K562 (cell line): Measurements from ENCODE around the gene PSORS1C2. TPM values are rescaled to one million over a fixed set of nuclear protein-coding genes. Genes with fewer than 3 reads are reported as not detected.

Source experiments
- ATAC-seq: fragments of 200-7000 bp; cut with Tn5 transposase; 3 replicates; pipeline ENCODE4 v1.9.1; 2020; ENCODE audit warnings: moderate library complexity
- BruUV-seq: library from RNA; stranded (reverse); fragments of 400-500 nt; replicated peaks from 2 replicates; lab custom pipeline; 2021; lab: Mats Ljungman, UMichigan
- CTCF ChIA-PET: fragments of 300-600 bp; formaldehyde crosslinking; extraction: SDS; loops from one replicate; lab custom pipeline; 2021; ENCODE audit warnings: low intra/inter-chr PET ratio; lab: Yijun Ruan, JAX
- POLR2A ChIA-PET: fragments of 300-600, 350-650 bp; sonication (Branson Sonifier 250); formaldehyde crosslinking; extraction: SDS; loops from one replicate; lab custom pipeline; 2021; ENCODE audit warnings: antibody characterized with exemption, inconsistent platforms; lab: Yijun Ruan, JAX
- DNase-seq, 4 experiments: peaks; one replicate each; pipeline versions ENCODE4 v3.0.0 to v3.0.0-alpha.2; 2011 to 2018; ENCODE audit warnings: low spot score in 3 of 4, mixed read lengths in 3 of 4; ENCODE audit errors: extremely low read depth in 1 of 4
- FAIRE-seq: peaks from 2 replicates; lab custom pipeline; 2011; peaks lifted over from hg19 to GRCh38; lab: Jason Lieb, UNC
- H2AFZ ChIP-seq: 2 replicates; pipeline ENCODE4 v1.6.0; 2011; ENCODE audit warnings: low read depth, low read length, control low read depth, inconsistent platforms
- H3K27ac ChIP-seq: fragments of 200-600 bp; 3 replicates; pipeline ENCODE4 v1.8.0; 2011; ENCODE audit warnings: low read depth, mild to moderate bottlenecking, control low read depth, inconsistent platforms, low read length, moderate library complexity, mixed read lengths; ENCODE audit errors: extremely low read depth
- H3K27me3 ChIP-seq, 2 experiments: fragments of 300-600 bp in 1 of 2; 2 replicates in 1 of 2; 3 replicates in 1 of 2; pipeline versions ENCODE4 v1.6.0 to v1.8.0; 2011; ENCODE audit warnings: inconsistent platforms in 2 of 2, low read length in 2 of 2, mild to moderate bottlenecking in 1 of 2, mixed read lengths in 1 of 2, moderate library complexity in 1 of 2; ENCODE audit not compliant: control insufficient read depth in 2 of 2, insufficient read depth in 2 of 2
- H3K36me3 ChIP-seq: fragments of 300-600 bp; 3 replicates; pipeline ENCODE4 v1.8.0; 2011; ENCODE audit warnings: mild to moderate bottlenecking, low read length, inconsistent platforms; ENCODE audit not compliant: control insufficient read depth, insufficient read depth
- H3K4me1 ChIP-seq, 2 experiments: fragments of 200-600 bp in 1 of 2; replicated peaks in 1 of 2; 2 replicates in 1 of 2; 3 replicates in 1 of 2; pipeline versions ENCODE4 v1.5.1 to v1.8.0; 2011; ENCODE audit warnings: inconsistent platforms in 2 of 2, low read length in 2 of 2, mild to moderate bottlenecking in 1 of 2, mixed read lengths in 1 of 2, moderate library complexity in 1 of 2; ENCODE audit not compliant: control insufficient read depth in 2 of 2, insufficient read depth in 2 of 2
- H3K4me2 ChIP-seq: 2 replicates; pipeline ENCODE4 v1.6.1; 2011; ENCODE audit warnings: low read length, control low read depth, inconsistent platforms, mixed read lengths; ENCODE audit not compliant: insufficient read depth
- H3K4me3 ChIP-seq: fragments of 200-600 bp; sonication (generic), shearing (Covaris generic); 2 replicates; pipeline ENCODE4 v1.5.1; 2016; ENCODE audit warnings: control low read depth, inconsistent platforms
- H3K79me2 ChIP-seq: fragments of 200-600 bp; 3 replicates; pipeline ENCODE4 v1.8.0; 2011; ENCODE audit warnings: low read length, inconsistent platforms; ENCODE audit not compliant: control insufficient read depth, insufficient read depth
- H3K9ac ChIP-seq, 2 experiments: 2 replicates each; pipeline versions ENCODE4 v1.6.0 to v1.6.1; 2011; ENCODE audit warnings: low read depth in 2 of 2, low read length in 2 of 2, control low read depth in 1 of 2, inconsistent platforms in 1 of 2, mild to moderate bottlenecking in 1 of 2, mixed read lengths in 1 of 2; ENCODE audit not compliant: insufficient read depth in 1 of 2
- H3K9me1 ChIP-seq: one replicate; pipeline ENCODE4 v1.6.0; 2011; ENCODE audit warnings: inconsistent platforms, mild to moderate bottlenecking, low read length, moderate library complexity; ENCODE audit not compliant: control insufficient read depth, insufficient read depth
- H3K9me3 ChIP-seq: replicated peaks from 2 replicates; pipeline ENCODE4 v1.5.1; 2011; ENCODE audit warnings: low read depth, low read length, inconsistent platforms; ENCODE audit not compliant: control insufficient read depth, insufficient read depth
- H4K20me1 ChIP-seq: replicated peaks from 2 replicates; pipeline ENCODE4 v1.6.1; 2011; ENCODE audit warnings: low read length, inconsistent platforms, mixed read lengths; ENCODE audit not compliant: control insufficient read depth, insufficient read depth
- ARID2 ChIP-seq: fragments of 450-650 bp; IDR thresholded peaks from 2 replicates; pipeline ENCODE4 v1.6.1; 2017; ENCODE audit warnings: antibody characterized with exemption, mild to moderate bottlenecking
- ATF3 ChIP-seq, 2 experiments: fragments of 450-650 bp in 1 of 2; sonication (generic) in 1 of 2; formaldehyde crosslinking in 1 of 2; IDR thresholded peaks in 1 of 2; conservative IDR thresholded peaks in 1 of 2; 2 replicates each; pipeline versions ENCODE4 v1.6.1 to v1.8.1; 2016 to 2023; ENCODE audit warnings: mild to moderate bottlenecking in 2 of 2, moderate library complexity in 2 of 2, inconsistent platforms in 1 of 2, missing genetic modification reagents in 1 of 2
- CHCHD3 ChIP-seq: fragments of 250-450 bp; sonication (Bioruptor Pico); IDR thresholded peaks from 2 replicates; pipeline ENCODE4 v2.1.2; 2022; ENCODE audit warnings: mild to moderate bottlenecking
- FOXM1 ChIP-seq, 2 experiments: fragments of 450-650 bp in 1 of 2; sonication (generic) in 1 of 2; formaldehyde crosslinking in 1 of 2; IDR thresholded peaks; 2 replicates each; pipeline versions ENCODE4 v1.6.1 to v1.9.0; 2017 to 2022; ENCODE audit warnings: low read depth in 2 of 2, mild to moderate bottlenecking in 2 of 2, missing genetic modification reagents in 1 of 2, moderate library complexity in 1 of 2
- JUN ChIP-seq, 2 experiments: sonication (generic) in 1 of 2; formaldehyde crosslinking in 1 of 2; IDR thresholded peaks; 2 replicates each; pipeline versions ENCODE4 v1.6.1 to v1.8.0; 2012 to 2022; ENCODE audit warnings: borderline replicate concordance in 2 of 2, mild to moderate bottlenecking in 2 of 2, improper control_type of control experiment in 1 of 2, low read depth in 1 of 2, low read length in 1 of 2, missing genetic modification reagents in 1 of 2
- JUND ChIP-seq, 2 experiments: IDR thresholded peaks; 2 replicates in 1 of 2; 3 replicates in 1 of 2; pipeline ENCODE4 v1.6.1; 2011; ENCODE audit warnings: borderline replicate concordance in 2 of 2, low read depth in 2 of 2, low read length in 2 of 2, improper control_type of control experiment in 1 of 2, missing biosample characterization in 1 of 2, missing genetic modification characterization in 1 of 2, missing genetic modification reagents in 1 of 2
- POLR2A ChIP-seq: fragments of 450-650 bp; conservative IDR thresholded peaks from 2 replicates; pipeline ENCODE4 v1.6.1; 2016
- RBM17 ChIP-seq: fragments of 200-400 bp; formaldehyde crosslinking; IDR thresholded peaks from 2 replicates; pipeline ENCODE4 v1.6.1; 2017; ENCODE audit warnings: low read depth, mild to moderate bottlenecking, low read length, borderline replicate concordance
- SUPT5H ChIP-seq: fragments of 450-650 bp; IDR thresholded peaks from 2 replicates; pipeline ENCODE4 v1.6.1; 2016
- TARDBP ChIP-seq: fragments of 450-650 bp; IDR thresholded peaks from 2 replicates; pipeline ENCODE4 v1.6.1; 2016
- THAP7 ChIP-seq: fragments of 250-450 bp; sonication (Bioruptor Pico); IDR thresholded peaks from 2 replicates; pipeline ENCODE4 v1.5.0; 2021
- ZBTB17 ChIP-seq: fragments of 450-650 bp; formaldehyde crosslinking; IDR thresholded peaks from 2 replicates; pipeline ENCODE4 v1.4.0; 2020; ENCODE audit warnings: mild to moderate bottlenecking
- ZNF174 ChIP-seq: fragments of 250-450 bp; sonication (Bioruptor Pico); IDR thresholded peaks from 2 replicates; pipeline ENCODE4 v1.4.0; 2020; ENCODE audit warnings: mild to moderate bottlenecking
- ZNF274 ChIP-seq: IDR thresholded peaks from 2 replicates; pipeline ENCODE4 v1.6.1; 2011; ENCODE audit warnings: low read depth, mild to moderate bottlenecking, low read length, moderate library complexity, borderline replicate concordance
- ZNF280A ChIP-seq: fragments of 450-650 bp; IDR thresholded peaks from 2 replicates; pipeline ENCODE4 v1.6.1; 2018; ENCODE audit warnings: mild to moderate bottlenecking, low read depth; ENCODE audit not compliant: partially characterized antibody
- ZNF507 ChIP-seq: conservative IDR thresholded peaks from 2 replicates; pipeline ENCODE4 v1.6.1; 2017; ENCODE audit warnings: missing genetic modification characterization, missing compliant biosample characterization
- ZNF584 ChIP-seq: fragments of 200-800 bp; sonication (Bioruptor generic); IDR thresholded peaks from 2 replicates; pipeline ENCODE4 v1.6.1; 2016; ENCODE audit warnings: low read depth, mild to moderate bottlenecking, missing genetic modification characterization, missing compliant biosample characterization
- ZNF76 ChIP-seq: fragments of 250-450 bp; sonication (Bioruptor Pico); IDR thresholded peaks from 2 replicates; pipeline ENCODE4 v1.4.0; 2020; ENCODE audit warnings: mild to moderate bottlenecking, moderate library complexity, borderline replicate concordance
- WGBS: fragments of 100-300 bp; shearing (Covaris generic); methylation state at CpG from one replicate; pipeline ENCODE4 v1.1.6; 2016; ENCODE audit warnings: low coverage, mixed read lengths; ENCODE audit not compliant: insufficient coverage; ENCODE audit errors: missing lambda C conversion rate; 5-methylcytosine and 5-hydroxymethylcytosine counted together
- in situ Hi-C: fragments of 300-500 bp; cut with MboI; formaldehyde crosslinking; loops from 4 replicates; pipeline ENCODE4 v1.15.0; 2018; ENCODE audit warnings: inconsistent platforms, mixed read lengths
- intact Hi-C: fragments of 100-400 bp; cut with micrococcal nuclease; formaldehyde crosslinking; loops from 2 replicates; pipeline ENCODE4 v1.14.2; 2022
- polyA plus RNA-seq, 8 experiments: library from polyadenylated mRNA; depleted of rRNA in 4 of 8; stranded (reverse) in 5 of 8; unstranded in 3 of 8; fragments of >200 nt; fragmentation: Nextera tagmentation in 2 of 8; fragmentation: Illumina TruSeq in 1 of 8; extraction: Ambion mirVana in 2 of 8; extraction: Trizol in 1 of 8; gene quantifications; 2 replicates each; pipeline versions ENCODE4 v1.2.1 to v1.2.3, GENCODE V29; 2011 to 2014; ENCODE audit warnings: inconsistent platforms in 1 of 8, missing spikeins in 1 of 8
- total RNA-seq, 7 experiments: library from RNA; depleted of rRNA in 6 of 7; stranded (reverse); fragments of >200 nt in 6 of 7; fragmentation: Illumina TruSeq in 2 of 7; extraction: Trizol in 2 of 7; gene quantifications; 2 replicates each; pipeline versions ENCODE4 v1.2.1 to v1.2.3, GENCODE V29; 2011 to 2021; ENCODE audit warnings: low replicate concordance in 1 of 7

Gene PSORS1C2
- total and polyA plus RNA-seq, 9 of the 15 experiments (the other 6 are each of a cell fraction or from before 2014, with no cell fraction given), result not detected

- TF ChIP-seq ZNF280A (no peak), JUN (IDR thresholded peaks at IDR 0.05; ENCODE audit: borderline replicate concordance, low read depth, low read length) (no peak), JUN (CRISPR knock-in tag; IDR thresholded peaks at IDR 0.05; ENCODE audit: borderline replicate concordance) (no peak), ZNF507 (tag) (no peak), ZBTB17 (CRISPR knock-in tag) (no peak), TARDBP (no peak)
Observed at GRCh38 chr6:31154436-31154835, 15.6 kb upstream of the PSORS1C2 start (continued).

GRCh38 chr6:31152781-31153180 is 13.9 kb upstream of the PSORS1C2 start:
- intact Hi-C loops (no loop called here), in situ Hi-C loops (no loop called here)
- H3K4me1 ChIP-seq, result peaks cover 7 to 16% of the 10 kb centered on the region in 2 experiments; a peak in 4 of 5 replicates
- WGBS, result 78% methylated on average over 7 of the region's 7 CpGs
- no peak overlapping the region for H3K27ac ChIP-seq
- peaks cover 56% of the 10 kb centered on the region; the same call in 2 of the 3 replicates for H3K36me3 ChIP-seq
- no peak for DNase-seq
- H3K27me3 ChIP-seq, result no peaks in the 10 kb centered on the region
- peak overlapping the region in 1 of 2 experiments; percentile 81; a peak in 2 of 4 replicates for H3K9ac ChIP-seq
- no peak overlapping the region for H2AFZ ChIP-seq
- H3K9me3 ChIP-seq, result no peaks in the 10 kb centered on the region
- no peak for FAIRE-seq
- ChIA-PET CTCF (interaction anchor here (0.6 kb wide), 1 partner anchor 21 kb away, joined by 3 read pairs; no protein-coding TSS in a partner anchor), POLR2A (interaction anchor here (0.7 kb wide), 1 partner anchor 638 kb away, joined by 4 read pairs; no protein-coding TSS in a partner anchor)
- H4K20me1 ChIP-seq, result no peaks in the 10 kb centered on the region
- no peak overlapping the region for H3K4me3 ChIP-seq
- no peak for ATAC-seq
- H3K4me2 ChIP-seq, result no peak overlapping the region
- peaks cover 8% of the 10 kb centered on the region; the same call in 2 of the 3 replicates for H3K79me2 ChIP-seq
- no peaks in the 10 kb centered on the region for H3K9me1 ChIP-seq
- no TSS peak for BruUV-seq
- no peak for TF ChIP-seq CHCHD3 (CRISPR knock-in tag)
- no peak for TF ChIP-seq ZNF76 (CRISPR knock-in tag)
- TF ChIP-seq SUPT5H, result no peak
- TF ChIP-seq ATF3 (IDR thresholded peaks at IDR 0.05), result no peak
- no peak for TF ChIP-seq ATF3 (CRISPR knock-in tag; conservative IDR thresholded peaks at IDR 0.05)
- no peak for TF ChIP-seq ZNF584 (CRISPR knock-in tag)
- TF ChIP-seq FOXM1 (IDR thresholded peaks at IDR 0.05; ENCODE audit: low read depth), result no peak
- TF ChIP-seq FOXM1 (CRISPR knock-in tag; IDR thresholded peaks at IDR 0.05; ENCODE audit: low read depth), result no peak
- no peak for TF ChIP-seq ARID2
- no peak for TF ChIP-seq ZNF174 (CRISPR knock-in tag)
- no peak for TF ChIP-seq THAP7
- TF ChIP-seq POLR2A, result no peak
- no peak for TF ChIP-seq JUND (IDR thresholded peaks at IDR 0.05; ENCODE audit: borderline replicate concordance, low read depth, low read length)
- no peak for TF ChIP-seq JUND (tag; IDR thresholded peaks at IDR 0.05; ENCODE audit: borderline replicate concordance, low read depth, low read length)
- TF ChIP-seq ZNF274, result no peak
- TF ChIP-seq RBM17, result no peak
